WTC11 (cell line): ENCODE measurements around the gene RASGEF1C. TPM values are rescaled to one million over a fixed set of nuclear protein-coding genes. Genes with fewer than 3 reads are reported as not detected.

Source experiments
- ATAC-seq: fragments of 200-7000 bp; cut with Tn5 transposase; 2 replicates; pipeline ENCODE4 v1.10.0; 2021; ENCODE audit warnings: mild to moderate bottlenecking, moderate library complexity
- CTCF ChIA-PET: fragments of 300-600 bp; sonication (Branson Sonifier 250); formaldehyde crosslinking; loops from one replicate; lab custom pipeline; 2021; ENCODE audit warnings: antibody characterized with exemption; lab: Charles Lee
- POLR2A ChIA-PET: fragments of 350-600 bp; sonication (Branson Sonifier 250); formaldehyde crosslinking; loops from one replicate; lab custom pipeline; 2021; ENCODE audit warnings: antibody characterized with exemption; lab: Charles Lee
- DNase-seq: peaks from one replicate; pipeline ENCODE4 v3.0.0; 2021; ENCODE audit warnings: low spot score
- H3K27ac Mint-ChIP-seq: 2 replicates; pipeline ENCODE4 v1.8.0; 2021; ENCODE audit warnings: mixed read lengths
- H3K27me3 Mint-ChIP-seq: 2 replicates; pipeline ENCODE4 v1.8.0; 2021; ENCODE audit warnings: low read depth, mild to moderate bottlenecking, moderate library complexity, mixed read lengths
- H3K36me3 Mint-ChIP-seq: 2 replicates; pipeline ENCODE4 v1.8.0; 2021; ENCODE audit warnings: mixed read lengths
- H3K4me1 Mint-ChIP-seq: 2 replicates; pipeline ENCODE4 v1.8.0; 2022; ENCODE audit warnings: mixed read lengths
- H3K4me3 Mint-ChIP-seq: 2 replicates; pipeline ENCODE4 v1.8.0; 2021; ENCODE audit warnings: mild to moderate bottlenecking, moderate library complexity, mixed read lengths
- H3K9me3 Mint-ChIP-seq: 2 replicates; pipeline ENCODE4 v1.8.0; 2021; ENCODE audit warnings: mixed read lengths
- AFF4 ChIP-seq: sonication (generic); formaldehyde crosslinking; IDR thresholded peaks from 2 replicates; pipeline ENCODE4 v1.8.1; 2023; ENCODE audit warnings: mild to moderate bottlenecking, missing genetic modification reagents, borderline replicate concordance
- CREM ChIP-seq: sonication (generic); formaldehyde crosslinking; IDR thresholded peaks from 2 replicates; pipeline ENCODE4 v1.8.1; 2022; ENCODE audit warnings: mild to moderate bottlenecking, missing genetic modification reagents, moderate library complexity
- ELF4 ChIP-seq: sonication (generic); formaldehyde crosslinking; IDR thresholded peaks from 2 replicates; pipeline ENCODE4 v1.8.1; 2022; ENCODE audit warnings: low read depth, mild to moderate bottlenecking, moderate library complexity, missing genetic modification reagents
- EMX1 ChIP-seq: fragments of 250-450 bp; sonication (Bioruptor Pico); IDR thresholded peaks from 2 replicates; pipeline ENCODE4 v1.8.0; 2021; ENCODE audit warnings: mild to moderate bottlenecking
- FOXJ3 ChIP-seq: sonication (generic); formaldehyde crosslinking; IDR thresholded peaks from 2 replicates; pipeline ENCODE4 v1.9.0; 2021; ENCODE audit warnings: missing genetic modification reagents, mild to moderate bottlenecking, borderline replicate concordance
- GABPB1 ChIP-seq: sonication (generic); formaldehyde crosslinking; IDR thresholded peaks from 2 replicates; pipeline ENCODE4 v1.8.1; 2023; ENCODE audit warnings: mild to moderate bottlenecking, missing genetic modification reagents
- GRHL2 ChIP-seq: fragments of 250-450 bp; sonication (Bioruptor Pico); IDR thresholded peaks from 2 replicates; pipeline ENCODE4 v1.8.0; 2022; ENCODE audit warnings: mild to moderate bottlenecking, moderate library complexity; ENCODE audit not compliant: insufficient replicate concordance, severe bottlenecking
- MYBL2 ChIP-seq: sonication (generic); formaldehyde crosslinking; IDR thresholded peaks from 2 replicates; pipeline ENCODE4 v1.8.1; 2023; ENCODE audit warnings: mild to moderate bottlenecking, moderate library complexity, missing genetic modification reagents
- NFE2L1 ChIP-seq: sonication (generic); formaldehyde crosslinking; IDR thresholded peaks from 2 replicates; pipeline ENCODE4 v1.8.1; 2023; ENCODE audit warnings: missing genetic modification reagents
- PREB ChIP-seq: sonication (generic); formaldehyde crosslinking; IDR thresholded peaks from 2 replicates; pipeline ENCODE4 v1.8.1; 2022; ENCODE audit warnings: mild to moderate bottlenecking, missing genetic modification reagents, moderate library complexity, borderline replicate concordance
- PRRX2 ChIP-seq: fragments of 250-450 bp; sonication (Bioruptor Pico); IDR thresholded peaks from 2 replicates; pipeline ENCODE4 v1.8.0; 2021; ENCODE audit warnings: mild to moderate bottlenecking
- STAT6 ChIP-seq: sonication (generic); formaldehyde crosslinking; conservative IDR thresholded peaks from 2 replicates; pipeline ENCODE4 v1.8.1; 2023; ENCODE audit warnings: mild to moderate bottlenecking, low read depth, missing genetic modification reagents, moderate library complexity
- TCF7 ChIP-seq: sonication (generic); formaldehyde crosslinking; IDR thresholded peaks from 2 replicates; pipeline ENCODE4 v1.8.0; 2022; ENCODE audit warnings: mild to moderate bottlenecking, low read depth, missing genetic modification reagents, moderate library complexity
- TEAD1 ChIP-seq: sonication (generic); formaldehyde crosslinking; IDR thresholded peaks from 2 replicates; pipeline ENCODE4 v1.8.0; 2022; ENCODE audit warnings: mild to moderate bottlenecking, missing genetic modification reagents
- TEAD4 ChIP-seq: sonication (generic); formaldehyde crosslinking; IDR thresholded peaks from 2 replicates; pipeline ENCODE4 v1.8.0; 2022; ENCODE audit warnings: mild to moderate bottlenecking, missing genetic modification reagents
- ZBTB21 ChIP-seq: sonication (generic); formaldehyde crosslinking; IDR thresholded peaks from 2 replicates; pipeline ENCODE4 v1.8.1; 2023; ENCODE audit warnings: mild to moderate bottlenecking, missing genetic modification reagents, borderline replicate concordance
- ZNF138 ChIP-seq: sonication (generic); formaldehyde crosslinking; conservative IDR thresholded peaks from 2 replicates; pipeline ENCODE4 v1.8.1; 2022; ENCODE audit warnings: mild to moderate bottlenecking, moderate library complexity, missing genetic modification reagents
- ZNF219 ChIP-seq: sonication (generic); formaldehyde crosslinking; IDR thresholded peaks from 2 replicates; pipeline ENCODE4 v1.8.0; 2023; ENCODE audit warnings: missing genetic modification reagents, mild to moderate bottlenecking, borderline replicate concordance
- ZNF317 ChIP-seq: sonication (generic); formaldehyde crosslinking; IDR thresholded peaks from 2 replicates; pipeline ENCODE4 v1.8.1; 2023; ENCODE audit warnings: low read depth, mild to moderate bottlenecking, moderate library complexity, missing genetic modification reagents, borderline replicate concordance
- ZNF671 ChIP-seq: fragments of 250-450 bp; sonication (Bioruptor Pico); IDR thresholded peaks from 2 replicates; pipeline ENCODE4 v1.8.0; 2021; ENCODE audit warnings: mild to moderate bottlenecking
- total RNA-seq: library from RNA; stranded (reverse); gene quantifications from 3 replicates; pipeline ENCODE4 v1.2.3, GENCODE V29; 2021
- TF ChIP-seq, protein P1 (sequence below): sonication (generic); formaldehyde crosslinking; IDR thresholded peaks from 2 replicates; pipeline ENCODE4 v1.8.0; 2023; ENCODE audit warnings: mild to moderate bottlenecking, missing genetic modification reagents

RASGEF1C gene
- total RNA-seq, 1 experiment from 2014 or later: 0.96 TPM

DNA sequence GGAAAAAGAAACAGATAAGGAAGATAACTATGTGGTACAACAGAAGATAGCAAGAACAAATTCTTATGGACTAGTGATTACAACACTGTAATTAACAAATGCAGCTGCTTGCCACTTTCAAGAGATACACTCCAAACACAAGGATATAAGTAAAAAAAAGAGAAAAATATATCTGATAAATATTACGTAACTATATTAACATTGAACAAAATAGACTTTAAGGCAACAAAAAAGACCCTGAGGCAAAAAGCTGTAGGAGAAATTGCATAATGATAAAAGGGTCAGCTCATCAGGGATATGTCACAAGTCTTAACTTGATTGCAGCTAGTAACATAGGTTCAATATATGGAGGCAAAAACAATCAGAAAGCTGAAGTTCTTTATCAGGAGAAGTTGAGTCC lies 86.1 kb downstream of the RASGEF1C start:
- H3K4me1 Mint-ChIP-seq: peaks cover 6% of the 10 kb centered on the region
- H3K36me3 Mint-ChIP-seq: no peaks in the 10 kb centered on the region
- no peak overlapping the region for H3K27ac Mint-ChIP-seq

DNA sequence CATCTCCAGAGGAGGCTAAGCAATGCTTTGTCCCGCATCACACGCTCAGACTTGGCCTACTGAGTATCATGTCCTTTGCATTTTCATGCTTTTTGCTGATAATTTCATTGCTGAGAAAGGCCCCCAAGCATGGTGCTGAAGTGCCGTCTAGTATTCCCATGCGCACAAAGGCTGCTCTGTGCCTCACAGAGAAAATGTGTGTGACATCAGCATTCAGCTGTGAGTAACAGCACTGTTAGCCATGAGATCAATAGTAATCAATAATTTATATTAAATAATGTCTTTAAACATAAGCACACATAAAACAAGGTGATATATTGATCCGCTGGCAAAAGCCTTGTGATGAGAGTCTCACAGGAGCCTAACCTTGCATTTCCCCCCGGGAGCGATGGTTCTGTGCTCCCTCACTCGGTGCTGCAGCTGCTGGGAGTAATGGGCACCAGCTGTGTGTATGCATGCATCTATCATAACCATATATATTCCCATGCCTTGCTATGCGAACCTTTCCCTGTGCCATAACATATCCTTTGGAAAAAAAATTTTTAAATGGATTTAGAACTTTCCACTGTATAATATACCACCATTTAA lies 87.1 kb downstream of the RASGEF1C start:
- H3K36me3 Mint-ChIP-seq: no peaks in the 10 kb centered on the region
- DNase-seq: no peak

More for the DNA sequence above, 86.1 kb downstream of the RASGEF1C start:
- Mint-ChIP-seq H3K27me3 (peaks cover 3% of the 10 kb centered on the region; the same call in 1 of the 2 replicates), H3K4me3 (no peak overlapping the region), H3K9me3 (no peaks in the 10 kb centered on the region)
- DNase-seq (no peak), ATAC-seq (no peak)
- TF ChIP-seq STAT6 (CRISPR knock-in tag) (no peak), PREB (CRISPR knock-in tag) (no peak), ZNF138 (CRISPR knock-in tag) (no peak), PRRX2 (no peak), NFE2L1 (CRISPR knock-in tag) (no peak), TEAD4 (CRISPR knock-in tag) (no peak), ZNF219 (no peak), EMX1 (CRISPR knock-in tag) (no peak), MYBL2 (CRISPR knock-in tag) (no peak), AFF4 (no peak), GRHL2 (CRISPR knock-in tag) (no peak), GABPB1 (CRISPR knock-in tag) (no peak), ZNF671 (CRISPR knock-in tag) (no peak), CREM (CRISPR knock-in tag) (no peak), TEAD1 (CRISPR knock-in tag) (no peak), ZNF317 (CRISPR knock-in tag) (no peak), ELF4 (no peak), TCF7 (CRISPR knock-in tag) (no peak)
- ChIA-PET POLR2A (no interaction called here), CTCF (interaction anchor here (1.3 kb wide), 1 partner anchor 32 kb away, joined by 4 read pairs; no protein-coding TSS in a partner anchor)

More for the DNA sequence above, 87.1 kb downstream of the RASGEF1C start:
- ChIA-PET CTCF (no interaction called here), POLR2A (no interaction called here)
- Mint-ChIP-seq H3K4me3 (no peak overlapping the region), H3K27me3 (peaks cover 3% of the 10 kb centered on the region; the same call in 1 of the 2 replicates), H3K9me3 (no peaks in the 10 kb centered on the region), H3K27ac (no peak overlapping the region), H3K4me1 (peaks cover 6% of the 10 kb centered on the region)
- TF ChIP-seq ZBTB21 (no peak), FOXJ3 (CRISPR knock-in tag) (no peak)
- TF ChIP-seq, protein P1, sequence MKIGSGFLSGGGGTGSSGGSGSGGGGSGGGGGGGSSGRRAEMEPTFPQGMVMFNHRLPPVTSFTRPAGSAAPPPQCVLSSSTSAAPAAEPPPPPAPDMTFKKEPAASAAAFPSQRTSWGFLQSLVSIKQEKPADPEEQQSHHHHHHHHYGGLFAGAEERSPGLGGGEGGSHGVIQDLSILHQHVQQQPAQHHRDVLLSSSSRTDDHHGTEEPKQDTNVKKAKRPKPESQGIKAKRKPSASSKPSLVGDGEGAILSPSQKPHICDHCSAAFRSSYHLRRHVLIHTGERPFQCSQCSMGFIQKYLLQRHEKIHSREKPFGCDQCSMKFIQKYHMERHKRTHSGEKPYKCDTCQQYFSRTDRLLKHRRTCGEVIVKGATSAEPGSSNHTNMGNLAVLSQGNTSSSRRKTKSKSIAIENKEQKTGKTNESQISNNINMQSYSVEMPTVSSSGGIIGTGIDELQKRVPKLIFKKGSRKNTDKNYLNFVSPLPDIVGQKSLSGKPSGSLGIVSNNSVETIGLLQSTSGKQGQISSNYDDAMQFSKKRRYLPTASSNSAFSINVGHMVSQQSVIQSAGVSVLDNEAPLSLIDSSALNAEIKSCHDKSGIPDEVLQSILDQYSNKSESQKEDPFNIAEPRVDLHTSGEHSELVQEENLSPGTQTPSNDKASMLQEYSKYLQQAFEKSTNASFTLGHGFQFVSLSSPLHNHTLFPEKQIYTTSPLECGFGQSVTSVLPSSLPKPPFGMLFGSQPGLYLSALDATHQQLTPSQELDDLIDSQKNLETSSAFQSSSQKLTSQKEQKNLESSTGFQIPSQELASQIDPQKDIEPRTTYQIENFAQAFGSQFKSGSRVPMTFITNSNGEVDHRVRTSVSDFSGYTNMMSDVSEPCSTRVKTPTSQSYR (CRISPR knock-in tag): no peak
- ATAC-seq: no peak
